OCI-LY1 (cell line): ENCODE data around the gene TBC1D8.

Source experiments
- H2AFZ ChIP-seq: fragments of 200-600 bp; sonication (generic), shearing (Covaris generic); 2 replicates; pipeline ENCODE4 v1.6.0; 2014; ENCODE audit warnings: antibody characterized with exemption, mild to moderate bottlenecking, low read length
- H3F3A ChIP-seq: fragments of 200-600 bp; sonication (generic), shearing (Covaris generic); 2 replicates; pipeline ENCODE4 v1.6.0; 2014; ENCODE audit warnings: mild to moderate bottlenecking, antibody characterized with exemption, low read length, moderate library complexity; ENCODE audit not compliant: insufficient read depth
- H3K27ac ChIP-seq: fragments of 200-600 bp; sonication (generic); 2 replicates; pipeline ENCODE4 v1.5.1; 2014; ENCODE audit warnings: low read length, mixed run types, mild to moderate bottlenecking, low read depth; ENCODE audit not compliant: poor library complexity, severe bottlenecking
- H3K27me3 ChIP-seq: fragments of 200-600 bp; sonication (generic); 2 replicates; pipeline ENCODE4 v1.6.0; 2014; ENCODE audit warnings: antibody characterized with exemption, mild to moderate bottlenecking, low read length, moderate library complexity; ENCODE audit not compliant: insufficient read depth
- H3K36me3 ChIP-seq: fragments of 200-600 bp; sonication (generic); 2 replicates; pipeline ENCODE4 v1.6.1; 2014; ENCODE audit warnings: mild to moderate bottlenecking, antibody characterized with exemption, low read length, moderate library complexity, mixed read lengths; ENCODE audit not compliant: insufficient read depth
- H3K4me1 ChIP-seq: fragments of 200-600 bp; sonication (generic); 2 replicates; pipeline ENCODE4 v1.5.1; 2014; ENCODE audit warnings: mild to moderate bottlenecking, low read length, moderate library complexity; ENCODE audit not compliant: insufficient read depth, severe bottlenecking
- H3K4me2 ChIP-seq: fragments of 200-600 bp; sonication (generic), shearing (Covaris generic); 2 replicates; pipeline ENCODE4 v1.6.1; 2014; ENCODE audit warnings: low read length
- H3K4me3 ChIP-seq: fragments of 200-600 bp; sonication (generic); 2 replicates; pipeline ENCODE4 v1.5.1; 2014; ENCODE audit warnings: low read length, low read depth, mild to moderate bottlenecking, mixed read lengths; ENCODE audit not compliant: poor library complexity, severe bottlenecking
- H3K79me2 ChIP-seq: fragments of 200-600 bp; shearing (Covaris generic); 2 replicates; pipeline ENCODE4 v1.6.1; 2016; ENCODE audit warnings: mixed run types, low read length, mixed read lengths; ENCODE audit not compliant: insufficient read depth
- H3K9ac ChIP-seq: fragments of 200-600 bp; sonication (generic), shearing (Covaris generic); 2 replicates; pipeline ENCODE4 v1.6.1; 2014; ENCODE audit warnings: mild to moderate bottlenecking, low read length, mixed read lengths
- H3K9me2 ChIP-seq: fragments of 200-600 bp; sonication (generic), shearing (Covaris generic); 2 replicates; pipeline ENCODE4 v1.6.1; 2014; ENCODE audit warnings: low read depth, mild to moderate bottlenecking, low read length, mixed read lengths
- H3K9me3 ChIP-seq: fragments of 200-600 bp; shearing (Covaris generic); 2 replicates; pipeline ENCODE4 v1.6.1; 2014; ENCODE audit warnings: low read length, mixed read lengths
- H4K20me1 ChIP-seq: fragments of 200-600 bp; sonication (generic), shearing (Covaris generic); 2 replicates; pipeline ENCODE4 v1.6.0; 2016; ENCODE audit warnings: mild to moderate bottlenecking, low read length; ENCODE audit not compliant: insufficient read depth
- CTCF ChIP-seq: fragments of 200-600 bp; sonication (generic), shearing (Covaris generic); IDR thresholded peaks from 2 replicates; pipeline ENCODE4 v1.5.1; 2017; ENCODE audit warnings: mild to moderate bottlenecking, antibody characterized with exemption, low read length, moderate library complexity, mixed read lengths
- EZH2 ChIP-seq: fragments of 200-600 bp; sonication (generic), shearing (Covaris generic); IDR thresholded peaks from 2 replicates; pipeline ENCODE4 v1.8.0; 2017; ENCODE audit warnings: borderline replicate concordance, mixed run types, mild to moderate bottlenecking, antibody characterized with exemption, low read length, moderate library complexity, mixed read lengths

Gene TBC1D8

GRCh38 chr2:100977511-100977910 lies 173.7 kb downstream of the TBC1D8 start:
- Histone ChIP-seq H3K36me3 (no peaks in the 10 kb centered on the region), H3K9me2 (no peaks in the 10 kb centered on the region), H3F3A (no peaks in the 10 kb centered on the region), H3K9ac (peak overlapping the region; percentile 60), H3K9me3 (no peaks in the 10 kb centered on the region), H4K20me1 (no peaks in the 10 kb centered on the region), H3K4me3 (peak overlapping the region; percentile 53), H3K4me1 (peaks cover 62% of the 10 kb centered on the region), H3K27ac (peak overlapping the region; percentile 85), H3K27me3 (no peaks in the 10 kb centered on the region), H3K4me2 (peak overlapping the region; percentile 70), H2AFZ (no peak overlapping the region), H3K79me2 (no peaks in the 10 kb centered on the region)
- TF ChIP-seq EZH2 = no peak
- TF ChIP-seq CTCF = no peak

GRCh38 chr2:100976645-100977391 lies 174.4 kb downstream of the TBC1D8 start:
- Histone ChIP-seq H3K79me2 (no peaks in the 10 kb centered on the region), H3K4me3 (peak overlapping the region; percentile 53), H3K9me2 (no peaks in the 10 kb centered on the region), H3K27ac (peak overlapping the region; percentile 85), H3K36me3 (no peaks in the 10 kb centered on the region), H3F3A (no peaks in the 10 kb centered on the region), H3K9ac (peak overlapping the region; percentile 60), H3K27me3 (no peaks in the 10 kb centered on the region), H3K4me1 (peaks cover 55% of the 10 kb centered on the region), H2AFZ (no peak overlapping the region), H3K4me2 (peak overlapping the region; percentile 70), H4K20me1 (no peaks in the 10 kb centered on the region), H3K9me3 (no peaks in the 10 kb centered on the region)
- TF ChIP-seq EZH2 (no peak), CTCF (no peak)

- H3F3A ChIP-seq = no peaks in the 10 kb centered on the region
- no peaks in the 10 kb centered on the region for H3K79me2 ChIP-seq
- peak overlapping the region; percentile 70; the same call in 1 of the 2 replicates for H3K4me2 ChIP-seq
- H3K9ac ChIP-seq = peak overlapping the region; percentile 29; the same call in 1 of the 2 replicates
- no peaks in the 10 kb centered on the region for H4K20me1 ChIP-seq
- H3K36me3 ChIP-seq = no peaks in the 10 kb centered on the region
- no peak overlapping the region for H2AFZ ChIP-seq
- no peak for TF ChIP-seq CTCF
- TF ChIP-seq EZH2 = no peak
- peak overlapping the region; percentile 85 for H3K27ac ChIP-seq
- H3K27me3 ChIP-seq = no peaks in the 10 kb centered on the region
- no peaks in the 10 kb centered on the region for H3K9me2 ChIP-seq
- H3K9me3 ChIP-seq = no peaks in the 10 kb centered on the region
- H3K4me3 ChIP-seq = peak overlapping the region; percentile 53
- H3K4me1 ChIP-seq = peaks cover 47% of the 10 kb centered on the region
Measured at GRCh38 chr2:100976061-100976460, 175.1 kb downstream of the TBC1D8 start.
